SU-DHL-6 (cell line): ENCODE measurements around the gene PCF11.

Experiments used
- EZH2phosphoT487 ChIP-seq: fragments of 200-600 bp; sonication (generic), shearing (Covaris generic); conservative IDR thresholded peaks from 2 replicates; pipeline ENCODE4 v1.6.1; 2018; ENCODE audit warnings: mild to moderate bottlenecking, antibody characterized with exemption, low read length, moderate library complexity, mixed read lengths
- TF ChIP-seq, protein P1 (sequence below): fragments of 200-600 bp; sonication (generic); IDR thresholded peaks from one replicate; pipeline ENCODE4 v1.5.1; 2017; ENCODE audit warnings: antibody characterized with exemption, mild to moderate bottlenecking, low read length, moderate library complexity; ENCODE audit not compliant: insufficient read depth, poor library complexity, severe bottlenecking

DNA sequence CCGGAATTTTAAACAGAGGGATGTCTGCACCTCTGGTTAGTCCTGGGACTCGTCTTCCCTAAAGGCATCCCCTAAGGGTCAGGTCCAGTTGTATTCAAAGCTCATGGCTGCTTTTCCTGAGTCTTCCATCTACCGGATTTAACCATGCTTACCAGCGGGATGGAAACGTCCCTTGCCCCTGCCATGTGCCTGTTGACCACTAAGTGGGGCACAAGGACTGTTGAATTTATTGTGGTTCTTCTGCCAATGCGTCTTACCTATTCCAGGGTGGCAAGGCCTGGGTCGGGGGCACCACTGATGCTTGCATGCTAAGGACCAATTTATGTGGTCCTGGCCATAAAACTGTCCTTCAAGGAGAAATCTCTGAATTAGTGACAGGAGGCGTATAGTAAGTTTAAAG, 62.2 kb downstream of the PCF11 start:
- TF ChIP-seq, protein P1, sequence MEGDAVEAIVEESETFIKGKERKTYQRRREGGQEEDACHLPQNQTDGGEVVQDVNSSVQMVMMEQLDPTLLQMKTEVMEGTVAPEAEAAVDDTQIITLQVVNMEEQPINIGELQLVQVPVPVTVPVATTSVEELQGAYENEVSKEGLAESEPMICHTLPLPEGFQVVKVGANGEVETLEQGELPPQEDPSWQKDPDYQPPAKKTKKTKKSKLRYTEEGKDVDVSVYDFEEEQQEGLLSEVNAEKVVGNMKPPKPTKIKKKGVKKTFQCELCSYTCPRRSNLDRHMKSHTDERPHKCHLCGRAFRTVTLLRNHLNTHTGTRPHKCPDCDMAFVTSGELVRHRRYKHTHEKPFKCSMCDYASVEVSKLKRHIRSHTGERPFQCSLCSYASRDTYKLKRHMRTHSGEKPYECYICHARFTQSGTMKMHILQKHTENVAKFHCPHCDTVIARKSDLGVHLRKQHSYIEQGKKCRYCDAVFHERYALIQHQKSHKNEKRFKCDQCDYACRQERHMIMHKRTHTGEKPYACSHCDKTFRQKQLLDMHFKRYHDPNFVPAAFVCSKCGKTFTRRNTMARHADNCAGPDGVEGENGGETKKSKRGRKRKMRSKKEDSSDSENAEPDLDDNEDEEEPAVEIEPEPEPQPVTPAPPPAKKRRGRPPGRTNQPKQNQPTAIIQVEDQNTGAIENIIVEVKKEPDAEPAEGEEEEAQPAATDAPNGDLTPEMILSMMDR: no peak
- TF ChIP-seq EZH2phosphoT487: no peak
